OCI-LY1 (cell line): ENCODE data around the gene C1orf87.

Experiments used
- CTCF ChIP-seq: fragments of 200-600 bp; sonication (generic), shearing (Covaris generic); IDR thresholded peaks from 2 replicates; pipeline ENCODE4 v1.5.1; 2017; ENCODE audit warnings: mild to moderate bottlenecking, antibody characterized with exemption, low read length, moderate library complexity, mixed read lengths
- EZH2 ChIP-seq: fragments of 200-600 bp; sonication (generic), shearing (Covaris generic); IDR thresholded peaks from 2 replicates; pipeline ENCODE4 v1.8.0; 2017; ENCODE audit warnings: borderline replicate concordance, mixed run types, mild to moderate bottlenecking, antibody characterized with exemption, low read length, moderate library complexity, mixed read lengths

DNA sequence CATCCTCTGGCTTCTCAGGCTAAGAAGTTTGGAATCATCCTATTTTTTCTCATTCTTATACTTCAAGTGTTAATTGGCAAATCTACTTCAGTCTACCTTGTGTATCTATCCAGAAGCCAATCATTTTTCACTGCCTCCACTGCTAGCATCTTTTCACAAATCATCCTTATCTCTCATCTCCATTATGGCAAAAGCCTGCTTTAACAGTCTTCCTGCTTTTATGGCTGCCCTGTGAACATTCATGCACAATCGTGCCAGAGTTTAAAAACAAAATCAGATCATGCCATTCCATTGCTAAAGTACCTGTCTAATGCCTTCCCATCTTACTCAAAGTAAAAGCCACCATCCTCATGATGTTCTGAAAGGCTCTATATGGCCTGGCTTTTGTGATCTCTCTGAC, 127.8 kb downstream of the C1orf87 start:
- TF ChIP-seq CTCF: no peak
- TF ChIP-seq EZH2: no peak
